Gastroesophageal sphincter (tissue), 4 donors: ENCODE data around the gene BCAR3. TPM values are rescaled to one million over a fixed set of nuclear protein-coding genes. Genes with fewer than 3 reads are reported as not detected.

ENCODE experiments used
- ATAC-seq: fragments of 150-250 bp; one replicate; pipeline ENCODE4 v1.9.1; 2016; ENCODE audit warnings: mild to moderate bottlenecking, moderate library complexity
- H3K27ac ChIP-seq, 4 donors: fragments of 200-600 bp; sonication (generic) in 3 of 4; 1 replicate in 3 of 4; 2 replicates in 1 of 4; pipeline ENCODE4 v1.5.1; 2016 to 2019
- H3K27me3 ChIP-seq: fragments of 200-600 bp; sonication (generic); one replicate; pipeline ENCODE4 v1.5.1; 2019
- H3K36me3 ChIP-seq, 2 donors: fragments of 200-600 bp; sonication (generic); one replicate each; pipeline ENCODE4 v1.5.1; 2019; ENCODE audit warnings: control low read depth in 1 of 2
- H3K4me1 ChIP-seq, 3 donors: fragments of 200-600 bp; sonication (generic); 1 replicate in 2 of 3; 2 replicates in 1 of 3; pipeline ENCODE4 v1.5.1; 2016 to 2019; ENCODE audit warnings: control low read depth in 2 of 3
- H3K4me3 ChIP-seq, 2 donors: fragments of 200-600 bp; sonication (generic); one replicate each; pipeline ENCODE4 v1.5.1; 2019; ENCODE audit warnings: mild to moderate bottlenecking in 1 of 2, moderate library complexity in 1 of 2
- H3K9me3 ChIP-seq, 3 donors: fragments of 200-600 bp; sonication (generic); one replicate each; pipeline ENCODE4 v1.5.1; 2017 to 2019; ENCODE audit warnings: control low read depth in 2 of 3
- EP300 ChIP-seq: sonication (generic); formaldehyde crosslinking; IDR thresholded peaks from one replicate; pipeline ENCODE4 v1.6.1; 2017; ENCODE audit warnings: antibody characterized with exemption, mild to moderate bottlenecking
- POLR2A ChIP-seq, 2 donors: fragments of 450-650 bp; IDR thresholded peaks; one replicate each; pipeline ENCODE4 v1.6.1; 2017; ENCODE audit warnings: antibody characterized with exemption in 2 of 2, mild to moderate bottlenecking in 2 of 2, moderate library complexity in 1 of 2
- POLR2AphosphoS5 ChIP-seq: sonication (generic); formaldehyde crosslinking; IDR thresholded peaks from one replicate; pipeline ENCODE4 v1.6.1; 2017; ENCODE audit warnings: antibody characterized with exemption
- WGBS, 2 donors: methylation state at CpG; one replicate each; pipeline ENCODE4 v1.1.5; 2018; ENCODE audit warnings: low coverage in 1 of 2; 5-methylcytosine and 5-hydroxymethylcytosine counted together
- total RNA-seq, 4 donors: library from RNA; depleted of rRNA; stranded (reverse); fragments of >200 nt; gene quantifications; one replicate each; pipeline ENCODE4 v1.1.0, GENCODE V29; 2016
- TF ChIP-seq, protein P1 (sequence below), 4 experiments: fragments of 200-600 bp in 2 of 4; fragments of 450-650 bp in 2 of 4; sonication (generic) in 1 of 4; IDR thresholded peaks; one replicate each; pipeline ENCODE4 v1.5.1; 2017 to 2019; ENCODE audit warnings: antibody characterized with exemption in 4 of 4, mild to moderate bottlenecking in 2 of 4, moderate library complexity in 2 of 4

BCAR3 gene
- total RNA-seq, 4 donors from 2014 or later = 33.9 to 40.2 (median 38.3) TPM

DNA sequence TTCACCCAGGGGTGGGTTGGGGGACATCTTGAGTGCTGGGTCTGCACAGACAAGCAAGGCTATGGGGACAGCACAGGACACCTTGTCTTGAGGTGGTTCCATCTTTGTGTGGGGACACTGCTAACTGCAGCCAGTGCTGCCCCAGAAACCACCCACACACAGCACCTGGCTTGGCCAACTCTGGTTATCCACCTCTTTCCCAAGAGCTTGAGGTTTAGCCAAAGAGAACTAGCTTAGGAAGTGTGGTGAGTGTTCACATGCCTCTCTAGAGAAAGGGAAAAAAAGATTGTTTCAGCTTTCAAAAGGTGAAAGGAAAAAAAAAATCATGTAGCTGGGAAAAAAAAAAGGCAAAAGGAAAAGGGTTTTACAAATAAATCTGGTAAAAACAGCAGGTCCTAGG lies 32.4 kb downstream of the BCAR3 start:
- ATAC-seq = no peak
- Histone ChIP-seq H3K36me3 (no peaks in the 10 kb centered on the region), H3K9me3 (no peaks in the 10 kb centered on the region), H3K27ac (no peak overlapping the region), H3K27me3 (no peaks in the 10 kb centered on the region), H3K4me3 (no peak overlapping the region), H3K4me1 (peaks cover 0 to 18% (median 0%) of the 10 kb centered on the region in 3 donors)
- TF ChIP-seq POLR2AphosphoS5 = no peak
- no peak for TF ChIP-seq POLR2A (IDR thresholded peaks at IDR 0.05)
- no peak for TF ChIP-seq EP300
- TF ChIP-seq, protein P1, sequence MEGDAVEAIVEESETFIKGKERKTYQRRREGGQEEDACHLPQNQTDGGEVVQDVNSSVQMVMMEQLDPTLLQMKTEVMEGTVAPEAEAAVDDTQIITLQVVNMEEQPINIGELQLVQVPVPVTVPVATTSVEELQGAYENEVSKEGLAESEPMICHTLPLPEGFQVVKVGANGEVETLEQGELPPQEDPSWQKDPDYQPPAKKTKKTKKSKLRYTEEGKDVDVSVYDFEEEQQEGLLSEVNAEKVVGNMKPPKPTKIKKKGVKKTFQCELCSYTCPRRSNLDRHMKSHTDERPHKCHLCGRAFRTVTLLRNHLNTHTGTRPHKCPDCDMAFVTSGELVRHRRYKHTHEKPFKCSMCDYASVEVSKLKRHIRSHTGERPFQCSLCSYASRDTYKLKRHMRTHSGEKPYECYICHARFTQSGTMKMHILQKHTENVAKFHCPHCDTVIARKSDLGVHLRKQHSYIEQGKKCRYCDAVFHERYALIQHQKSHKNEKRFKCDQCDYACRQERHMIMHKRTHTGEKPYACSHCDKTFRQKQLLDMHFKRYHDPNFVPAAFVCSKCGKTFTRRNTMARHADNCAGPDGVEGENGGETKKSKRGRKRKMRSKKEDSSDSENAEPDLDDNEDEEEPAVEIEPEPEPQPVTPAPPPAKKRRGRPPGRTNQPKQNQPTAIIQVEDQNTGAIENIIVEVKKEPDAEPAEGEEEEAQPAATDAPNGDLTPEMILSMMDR (IDR thresholded peaks at IDR 0.05) = no peak

DNA sequence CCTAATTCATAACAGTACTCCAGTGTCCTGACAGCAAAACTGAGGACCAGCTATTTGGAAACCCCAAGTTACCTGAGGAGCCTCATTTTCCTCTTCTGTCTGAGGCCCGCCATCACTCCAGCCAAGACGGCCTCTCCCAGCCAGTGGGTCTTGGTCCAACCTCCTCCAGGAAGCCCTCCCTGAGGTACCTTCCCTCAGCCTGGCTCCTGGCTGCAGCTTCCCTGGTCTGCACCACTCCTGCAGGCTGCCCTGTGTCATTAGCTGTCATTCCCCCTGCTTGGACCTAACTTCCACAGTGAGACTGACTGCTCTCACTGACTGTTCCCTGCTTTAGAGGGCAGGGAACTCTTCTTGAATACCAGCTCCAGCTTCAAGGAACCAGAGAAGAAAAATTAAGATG lies 33.0 kb downstream of the BCAR3 start:
- H3K9me3 ChIP-seq = no peaks in the 10 kb centered on the region
- no peak overlapping the region for H3K27ac ChIP-seq
- H3K36me3 ChIP-seq = no peaks in the 10 kb centered on the region
- WGBS, 2 donors = 86% methylated on average over 2 of the region's 2 CpGs; no CpG with 5 or more reads in 1 of the 2 donors
- no peak overlapping the region for H3K4me3 ChIP-seq
- TF ChIP-seq POLR2AphosphoS5 (no peak), EP300 (no peak), POLR2A (IDR thresholded peaks at IDR 0.05) (no peak)
- TF ChIP-seq, protein P1 (IDR thresholded peaks at IDR 0.05) = no peak
- H3K27me3 ChIP-seq = no peaks in the 10 kb centered on the region
- no peak for ATAC-seq
- H3K4me1 ChIP-seq = peaks cover 0 to 18% (median 0%) of the 10 kb centered on the region in 3 donors

DNA sequence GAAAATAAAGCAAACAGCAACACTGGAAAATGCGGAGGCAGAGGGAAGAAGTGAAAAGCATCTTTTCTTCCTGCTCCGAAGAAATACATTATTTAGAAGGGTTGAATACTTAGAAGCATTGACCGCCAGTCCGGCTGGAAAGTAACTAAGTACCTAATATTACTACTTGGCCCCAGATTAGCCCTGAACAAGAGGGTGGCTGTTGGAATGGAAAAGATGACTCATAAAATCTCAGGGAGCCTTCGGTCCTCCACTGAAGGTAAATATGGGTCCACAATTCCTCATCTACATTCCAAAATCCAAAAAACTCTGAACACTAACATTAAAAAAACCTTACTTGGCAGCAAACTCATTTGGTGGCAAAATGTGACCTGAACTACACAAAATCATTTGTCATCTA lies 40.1 kb downstream of the BCAR3 start:
- Histone ChIP-seq H3K36me3 (no peaks in the 10 kb centered on the region), H3K27me3 (no peaks in the 10 kb centered on the region), H3K4me3 (no peak overlapping the region), H3K9me3 (no peaks in the 10 kb centered on the region), H3K4me1 (peaks cover 0 to 62% (median 2%) of the 10 kb centered on the region in 3 donors), H3K27ac (peak overlapping the region; percentile 16 to 75 (median 41))
- peak; percentile 34 for ATAC-seq
- 31 to 61% methylated on average over 5 of the region's 5 CpGs for WGBS, 2 donors
- TF ChIP-seq, protein P1 (IDR thresholded peaks at IDR 0.05) = no peak
- TF ChIP-seq EP300 = no peak
- TF ChIP-seq POLR2A (IDR thresholded peaks at IDR 0.05) = no peak
- TF ChIP-seq POLR2AphosphoS5 = no peak

DNA sequence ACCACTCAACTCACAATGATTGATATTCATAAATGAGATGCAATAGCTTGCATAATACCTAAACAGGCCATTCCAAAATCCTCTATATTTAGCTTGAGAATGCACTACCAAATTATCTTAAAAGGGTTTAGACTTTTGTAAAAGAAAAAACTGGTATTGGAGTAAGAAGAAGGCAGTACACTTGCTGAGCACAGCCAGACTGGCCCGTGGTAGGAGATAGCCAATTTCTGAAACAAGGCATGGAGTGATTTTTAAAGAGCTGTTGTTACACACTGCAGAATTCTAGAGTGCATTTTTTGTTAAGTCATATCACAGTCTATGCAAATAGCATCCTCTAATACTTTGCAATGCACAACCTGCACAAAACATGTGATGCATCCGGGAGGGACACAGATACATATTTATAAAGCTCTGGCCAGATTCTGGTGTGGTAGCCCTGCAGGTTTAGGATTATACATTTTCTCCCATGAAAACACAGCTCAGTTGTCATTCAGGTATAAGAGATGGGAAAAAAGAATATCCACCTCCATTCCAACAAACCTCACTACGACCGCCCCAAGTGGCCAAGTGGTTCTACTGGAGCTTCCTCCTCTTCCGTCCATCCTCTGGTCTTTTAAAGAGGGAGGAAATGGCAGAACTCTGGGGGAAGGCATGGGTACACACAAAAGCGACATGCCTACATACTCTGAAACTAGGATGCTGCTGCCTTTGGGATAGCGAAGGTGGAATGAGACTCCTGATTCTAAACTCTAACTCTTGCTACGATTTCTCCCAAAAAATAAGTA lies 40.8 kb downstream of the BCAR3 start:
- Histone ChIP-seq H3K4me1 (peaks cover 2 to 68% (median 4%) of the 10 kb centered on the region in 3 donors), H3K27me3 (no peaks in the 10 kb centered on the region), H3K36me3 (no peaks in the 10 kb centered on the region), H3K9me3 (no peaks in the 10 kb centered on the region), H3K4me3 (no peak overlapping the region), H3K27ac (peak overlapping the region; percentile 16 to 75 (median 41))
- 82 to 98% methylated on average over 6 to 8 of the region's 8 CpGs for WGBS, 2 donors
- ATAC-seq = no peak
- TF ChIP-seq POLR2A (IDR thresholded peaks at IDR 0.05) (no peak), EP300 (no peak), POLR2AphosphoS5 (no peak)
- TF ChIP-seq, protein P1 (IDR thresholded peaks at IDR 0.05) = no peak

DNA sequence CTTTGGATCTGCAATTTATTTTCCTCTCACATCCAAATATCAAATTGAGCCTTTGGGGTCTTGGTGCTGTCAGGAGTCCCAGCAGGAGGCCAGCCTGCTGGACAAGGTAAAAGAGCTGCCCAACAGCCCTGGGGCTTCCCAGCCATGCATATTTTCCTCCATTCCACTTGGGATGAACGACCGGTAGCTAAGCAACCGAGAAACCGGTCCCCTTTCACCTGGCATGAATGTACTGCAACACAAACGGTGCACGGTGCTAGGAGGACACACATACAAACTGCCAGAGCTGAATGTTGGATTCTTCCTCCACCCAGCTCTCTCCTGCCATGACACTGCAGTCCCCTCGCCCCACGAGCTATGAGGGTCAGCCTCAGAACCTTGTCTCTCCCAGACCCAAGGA lies 42.7 kb downstream of the BCAR3 start:
- 100% methylated on average over 2 of the region's 8 CpGs; no CpG with 5 or more reads in 1 of the 2 donors for WGBS, 2 donors
- H3K4me1 ChIP-seq = peaks cover 2 to 77% (median 6%) of the 10 kb centered on the region in 3 donors

More for the DNA sequence above, 42.7 kb downstream of the BCAR3 start:
- no peak for ATAC-seq
- TF ChIP-seq, protein P1 (IDR thresholded peaks at IDR 0.05) = no peak
- no peak for TF ChIP-seq POLR2AphosphoS5
- TF ChIP-seq EP300 = no peak
- no peak for TF ChIP-seq POLR2A (IDR thresholded peaks at IDR 0.05)
- Histone ChIP-seq H3K9me3 (no peaks in the 10 kb centered on the region), H3K27ac (peak overlapping the region in 3 of 4 donors; percentile 22 to 75 (median 64)), H3K36me3 (no peaks in the 10 kb centered on the region), H3K4me3 (no peak overlapping the region), H3K27me3 (no peaks in the 10 kb centered on the region)
